Measurements from ENCODE around the gene UBL4B.

DNA sequence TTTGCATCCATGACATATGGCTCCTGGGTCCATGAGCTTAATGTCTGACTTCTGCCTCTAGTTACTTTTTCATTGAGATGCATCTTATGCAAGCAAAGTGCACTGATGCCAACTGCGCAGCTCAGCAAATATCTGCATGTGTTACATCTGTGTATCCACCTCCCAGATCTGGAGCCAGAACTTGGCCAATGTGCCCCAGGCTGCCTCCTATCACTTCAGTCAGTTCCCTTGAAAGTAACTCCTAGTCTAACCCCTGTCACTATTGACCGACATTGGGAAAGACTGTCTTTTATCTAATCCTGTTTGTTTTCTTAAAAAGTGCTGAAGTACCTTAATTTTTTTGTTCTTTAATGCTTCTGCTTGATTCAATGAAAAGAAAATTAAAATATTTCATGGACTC, 19.3 kb upstream of the UBL4B start:
- TF ChIP-seq POLR2A (IDR thresholded peaks at IDR 0.05) = no peak
- TF ChIP-seq, protein P1, sequence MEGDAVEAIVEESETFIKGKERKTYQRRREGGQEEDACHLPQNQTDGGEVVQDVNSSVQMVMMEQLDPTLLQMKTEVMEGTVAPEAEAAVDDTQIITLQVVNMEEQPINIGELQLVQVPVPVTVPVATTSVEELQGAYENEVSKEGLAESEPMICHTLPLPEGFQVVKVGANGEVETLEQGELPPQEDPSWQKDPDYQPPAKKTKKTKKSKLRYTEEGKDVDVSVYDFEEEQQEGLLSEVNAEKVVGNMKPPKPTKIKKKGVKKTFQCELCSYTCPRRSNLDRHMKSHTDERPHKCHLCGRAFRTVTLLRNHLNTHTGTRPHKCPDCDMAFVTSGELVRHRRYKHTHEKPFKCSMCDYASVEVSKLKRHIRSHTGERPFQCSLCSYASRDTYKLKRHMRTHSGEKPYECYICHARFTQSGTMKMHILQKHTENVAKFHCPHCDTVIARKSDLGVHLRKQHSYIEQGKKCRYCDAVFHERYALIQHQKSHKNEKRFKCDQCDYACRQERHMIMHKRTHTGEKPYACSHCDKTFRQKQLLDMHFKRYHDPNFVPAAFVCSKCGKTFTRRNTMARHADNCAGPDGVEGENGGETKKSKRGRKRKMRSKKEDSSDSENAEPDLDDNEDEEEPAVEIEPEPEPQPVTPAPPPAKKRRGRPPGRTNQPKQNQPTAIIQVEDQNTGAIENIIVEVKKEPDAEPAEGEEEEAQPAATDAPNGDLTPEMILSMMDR (IDR thresholded peaks at IDR 0.05) = no peak

Data from body of pancreas (tissue), 4 donors.